SIG-M5 treated with dmso at 0.1 percent for 504 hours (cell line): ENCODE results near the gene NLK.
"Not testable (repeated sequence)": the region's sequence is repeated elsewhere in the genome, so short reads cannot be mapped to it uniquely, and the experiment has no call there.

Experiments
- DNase-seq: peaks from one replicate; lab custom pipeline; 2025; ENCODE audit not compliant: unreplicated experiment; lab: John Stamatoyannopoulos, UW

The NLK gene

DNA sequence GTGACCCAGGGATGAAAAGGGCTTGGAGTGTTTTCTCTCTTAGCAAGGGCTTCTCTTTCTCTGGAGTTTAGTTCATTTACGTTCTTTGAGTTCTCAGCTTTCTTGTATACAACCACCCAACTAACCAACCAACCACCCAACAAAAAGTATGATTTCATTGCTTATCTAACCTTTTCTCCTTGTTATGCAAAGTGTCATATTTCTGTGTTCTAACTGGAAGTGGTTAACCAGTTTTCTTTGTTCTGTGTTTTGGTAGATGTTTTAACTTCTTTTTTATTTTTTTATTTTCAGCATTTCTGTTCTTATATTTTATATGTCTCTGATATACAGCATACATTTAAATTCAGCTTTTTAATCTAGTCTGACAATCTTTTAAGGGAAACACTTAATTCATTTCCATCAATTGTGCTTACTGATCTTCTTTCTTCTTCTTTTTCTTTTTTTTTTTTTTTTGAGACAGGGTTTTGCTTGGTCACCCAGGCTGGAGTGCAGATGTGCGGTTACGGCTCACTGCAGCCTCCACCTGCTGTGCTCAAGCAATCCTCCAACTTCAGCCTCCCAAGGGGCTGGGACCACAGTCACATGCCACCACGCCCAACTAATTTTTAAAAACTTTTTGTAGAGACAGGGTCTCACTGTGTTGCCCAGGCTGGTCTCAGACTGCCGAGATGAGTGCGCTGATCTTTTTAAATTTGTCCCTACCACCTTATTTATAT is 29.6 kb downstream of the NLK start:
- no peak for DNase-seq

DNA sequence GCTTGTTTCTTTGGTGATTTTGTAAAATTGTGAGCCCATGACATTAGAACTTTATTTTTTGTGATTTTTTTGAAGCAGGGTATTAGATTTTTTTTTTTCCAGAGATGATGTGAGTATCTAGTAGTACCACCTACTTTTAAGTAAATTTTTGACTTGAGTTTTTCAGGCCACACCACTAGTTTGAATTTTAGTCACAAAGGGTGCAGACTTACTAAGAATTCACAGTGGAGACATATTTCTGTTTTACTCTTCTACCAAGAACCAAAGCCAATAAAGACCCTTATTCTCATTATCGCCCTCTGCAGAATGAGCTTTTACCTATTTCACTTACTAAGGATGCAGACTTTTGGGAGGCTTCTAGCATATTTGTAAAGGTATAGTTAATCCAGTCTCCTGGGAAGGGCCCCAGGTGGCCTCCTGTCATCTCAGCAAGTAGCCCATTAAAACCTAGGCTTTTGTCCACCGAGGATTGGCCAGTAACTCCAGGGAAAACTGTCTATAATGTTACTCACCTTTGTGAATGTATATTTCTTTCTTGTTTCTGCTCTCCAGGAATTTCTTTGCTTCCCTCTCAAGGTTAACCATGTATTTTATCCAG is 30.6 kb downstream of the NLK start:
- DNase-seq: no peak

DNA sequence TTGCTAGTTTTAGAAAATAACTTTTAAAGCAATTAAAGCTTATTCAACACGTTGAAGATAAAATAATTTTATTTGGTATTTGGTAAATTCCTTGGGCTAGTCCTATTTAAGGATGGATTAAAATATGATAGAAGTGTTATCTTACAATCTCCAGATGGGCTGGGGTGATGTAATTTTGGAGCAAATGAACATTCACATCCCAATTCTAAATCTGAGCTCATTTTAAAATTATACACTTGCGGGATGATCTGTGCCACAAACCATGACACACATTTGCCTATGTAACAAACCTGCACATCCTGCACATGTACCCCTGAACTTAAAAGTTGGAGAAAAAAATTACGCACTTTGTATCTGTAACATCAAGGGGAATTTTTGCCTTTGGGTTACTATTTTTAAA is 31.5 kb downstream of the NLK start:
- DNase-seq: no peak

DNA sequence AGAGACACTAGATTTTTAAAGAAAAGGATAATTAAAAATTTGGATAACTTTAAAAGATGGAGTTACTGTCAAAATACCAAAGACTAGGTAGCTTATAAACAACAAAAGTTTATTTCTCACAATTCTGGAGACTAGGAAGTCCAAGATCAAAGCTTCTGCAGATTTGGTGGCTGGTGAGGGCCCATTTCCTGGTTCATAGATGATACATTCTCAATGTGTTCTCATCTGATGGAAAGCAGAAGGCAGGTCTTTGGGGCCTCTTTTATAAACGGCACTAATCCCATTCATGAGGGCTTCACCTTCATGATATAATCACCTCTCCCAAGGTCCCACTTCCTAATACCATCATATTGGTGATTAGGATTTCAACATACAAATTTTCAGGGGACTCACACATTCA is 33.7 kb downstream of the NLK start:
- no peak for DNase-seq

DNA sequence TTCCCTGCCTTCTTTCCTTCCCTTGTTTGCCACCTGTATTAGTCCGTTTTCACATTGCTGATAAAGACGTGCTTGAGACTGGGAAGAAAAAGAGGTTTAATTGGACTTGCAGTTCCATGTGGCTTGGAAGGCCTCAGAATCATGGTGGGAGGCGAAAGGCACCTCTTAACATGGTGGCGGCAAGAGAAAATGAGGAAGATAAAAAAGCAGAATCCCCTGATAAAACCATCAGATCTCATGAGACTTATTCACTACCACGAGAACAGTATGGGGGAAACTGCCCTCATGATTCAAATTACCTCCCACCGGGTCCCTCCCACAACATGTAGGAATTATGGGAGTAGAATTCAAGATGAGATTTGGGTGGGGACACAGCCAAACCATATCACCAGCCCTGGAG is 34.7 kb downstream of the NLK start:
- not testable (repeated sequence) for DNase-seq

DNA sequence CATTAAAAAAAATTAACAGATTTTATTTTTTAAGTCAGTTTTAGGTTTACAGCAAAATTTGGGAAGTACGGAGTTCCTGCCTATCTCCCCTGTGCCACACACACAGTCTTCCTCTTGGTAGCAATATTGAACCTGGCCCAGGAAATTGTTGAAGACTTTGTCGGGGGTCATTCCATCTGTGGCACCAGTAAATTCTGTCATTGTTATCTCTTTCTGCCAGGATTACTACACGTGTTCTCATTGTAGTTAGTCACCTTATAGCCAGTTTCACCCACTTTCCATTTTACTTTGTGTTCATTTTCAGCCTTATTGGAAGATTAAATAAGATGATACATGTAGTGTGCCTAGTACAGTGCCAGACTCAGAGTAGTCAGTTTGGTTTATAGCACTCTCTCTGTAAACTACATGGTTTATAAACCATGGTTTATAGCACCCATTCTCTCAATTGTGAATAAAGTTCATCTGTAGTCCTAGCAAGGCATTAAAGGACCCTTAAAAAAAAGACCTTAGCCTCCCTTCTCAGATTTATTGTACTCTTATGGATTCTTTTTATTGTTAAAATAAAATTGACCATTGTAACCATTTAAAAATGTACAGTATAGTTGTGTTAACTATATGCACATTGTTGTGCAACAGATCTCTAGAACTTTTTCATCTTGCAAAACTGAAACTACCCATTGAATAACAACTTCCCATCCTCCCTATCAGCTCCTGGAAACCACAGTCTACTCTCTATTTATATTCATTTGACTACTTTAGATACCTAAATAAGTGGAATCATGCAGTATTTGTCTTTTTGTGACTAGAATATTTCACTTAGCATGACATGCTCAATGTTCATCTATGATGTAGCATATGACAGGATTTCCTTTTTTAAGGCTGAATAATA is 36.1 kb downstream of the NLK start:
- DNase-seq: peak; percentile 68

DNA sequence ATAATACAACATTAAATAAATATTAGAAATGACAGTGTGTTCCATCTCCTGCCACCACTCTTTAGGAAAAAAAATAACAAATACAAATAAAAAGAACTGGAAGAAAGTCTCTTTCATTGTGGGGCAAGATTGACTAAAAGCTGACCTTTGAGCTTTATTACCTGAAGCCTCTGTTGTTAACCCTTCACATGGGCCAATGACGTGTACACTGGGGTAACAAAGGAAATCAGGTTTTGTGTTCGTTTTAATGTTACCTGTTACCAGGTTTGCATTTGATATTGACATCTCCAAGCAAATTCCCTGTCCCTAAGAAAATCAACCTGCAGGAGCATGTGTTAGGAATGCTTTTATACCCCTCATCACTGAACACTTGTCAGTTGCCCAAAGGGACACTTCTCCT is 39.0 kb downstream of the NLK start:
- DNase-seq: no peak

DNA sequence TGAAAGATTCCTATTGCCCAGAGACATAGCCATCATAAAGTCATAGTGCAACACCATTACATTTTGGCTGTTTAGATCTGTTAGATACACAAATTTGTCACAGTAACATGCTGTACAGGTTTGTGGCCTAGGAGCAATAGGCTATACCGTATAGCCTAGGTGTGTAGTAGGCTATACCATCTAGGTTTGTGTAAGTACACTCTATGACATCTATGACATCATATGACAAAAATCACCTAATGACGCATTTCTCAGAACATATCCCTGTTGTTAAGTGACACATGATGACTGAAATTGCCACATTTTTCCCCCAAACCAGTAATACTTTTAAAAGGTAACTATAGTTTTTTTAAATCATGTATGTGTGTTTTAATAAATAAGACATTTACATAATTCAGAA is 43.3 kb downstream of the NLK start:
- DNase-seq: no peak

DNA sequence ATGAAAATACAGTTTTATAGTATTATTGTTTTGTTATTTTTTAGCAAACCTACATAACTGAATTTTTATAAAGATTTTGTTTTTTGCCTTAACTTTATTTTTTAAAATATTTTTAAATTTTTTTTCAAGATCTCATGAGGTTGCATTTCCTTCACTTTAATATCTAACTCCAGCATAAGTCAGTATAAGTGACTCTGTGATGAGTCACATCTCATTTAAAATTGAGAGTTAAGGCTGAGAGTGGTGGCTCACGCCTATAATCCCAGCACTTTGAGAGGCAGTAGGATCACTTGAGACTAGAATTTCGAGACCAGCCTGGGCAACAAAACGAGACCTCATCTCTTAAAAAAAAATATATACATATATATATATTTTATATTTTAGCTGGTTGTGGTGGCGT is 44.0 kb downstream of the NLK start:
- DNase-seq: no peak

DNA sequence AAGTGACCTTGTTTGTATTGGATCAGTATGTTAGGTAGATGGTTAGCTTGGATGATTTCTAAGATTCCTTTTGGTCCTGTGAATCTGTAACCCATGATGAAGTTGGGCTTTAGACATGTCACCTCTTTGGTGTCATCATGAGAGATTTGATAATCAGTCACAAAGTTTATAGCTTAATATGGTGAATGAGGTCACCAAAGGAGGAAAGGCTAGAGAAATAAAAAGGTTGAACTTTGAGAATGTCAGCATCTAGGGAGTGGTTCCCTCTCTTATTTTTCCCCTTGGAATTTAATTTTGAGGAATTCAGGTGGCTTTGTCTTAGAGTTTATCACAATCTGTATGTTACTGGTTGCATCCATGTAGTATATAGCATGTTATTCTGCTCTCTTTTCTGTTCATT is 45.3 kb downstream of the NLK start:
- DNase-seq: no peak

DNA sequence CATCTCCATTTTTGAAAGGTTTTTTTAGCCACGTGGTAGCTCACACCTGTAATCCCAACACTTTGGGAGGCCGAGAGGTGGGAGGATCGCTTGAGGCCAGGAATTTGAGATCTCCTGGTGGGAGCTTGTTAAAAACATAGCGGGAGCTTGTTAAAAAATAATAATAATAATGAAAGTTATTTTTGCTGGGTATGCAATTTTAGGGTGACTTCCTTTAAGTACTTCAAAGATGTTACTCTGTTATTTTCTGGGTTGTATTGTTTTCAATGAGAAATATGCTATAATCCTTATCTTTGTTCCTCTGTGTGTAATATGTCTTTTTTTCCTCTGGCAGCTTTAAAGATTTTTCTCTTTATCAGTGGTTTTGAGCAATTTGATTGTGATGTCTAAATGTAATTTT is 48.1 kb downstream of the NLK start:
- DNase-seq: no peak

DNA sequence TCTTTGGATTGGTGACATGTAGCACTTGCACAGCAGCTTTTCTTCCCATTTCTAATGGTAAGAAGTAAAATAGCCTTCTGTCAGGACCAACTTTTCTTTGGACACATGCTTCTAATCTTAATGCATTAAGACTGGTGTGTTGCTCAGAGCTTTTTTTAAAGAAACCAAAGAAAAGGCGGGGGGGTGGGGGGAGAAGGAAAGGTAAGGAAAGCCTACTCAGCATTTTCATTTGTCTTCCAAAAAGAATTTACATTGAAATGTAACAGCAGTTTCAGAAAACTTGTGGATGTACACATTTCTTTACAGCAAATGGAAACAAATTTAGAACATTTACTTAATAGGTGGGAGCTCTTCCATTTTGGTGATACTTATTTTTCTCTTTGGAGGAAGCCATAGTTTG is 49.6 kb downstream of the NLK start:
- no peak for DNase-seq

DNA sequence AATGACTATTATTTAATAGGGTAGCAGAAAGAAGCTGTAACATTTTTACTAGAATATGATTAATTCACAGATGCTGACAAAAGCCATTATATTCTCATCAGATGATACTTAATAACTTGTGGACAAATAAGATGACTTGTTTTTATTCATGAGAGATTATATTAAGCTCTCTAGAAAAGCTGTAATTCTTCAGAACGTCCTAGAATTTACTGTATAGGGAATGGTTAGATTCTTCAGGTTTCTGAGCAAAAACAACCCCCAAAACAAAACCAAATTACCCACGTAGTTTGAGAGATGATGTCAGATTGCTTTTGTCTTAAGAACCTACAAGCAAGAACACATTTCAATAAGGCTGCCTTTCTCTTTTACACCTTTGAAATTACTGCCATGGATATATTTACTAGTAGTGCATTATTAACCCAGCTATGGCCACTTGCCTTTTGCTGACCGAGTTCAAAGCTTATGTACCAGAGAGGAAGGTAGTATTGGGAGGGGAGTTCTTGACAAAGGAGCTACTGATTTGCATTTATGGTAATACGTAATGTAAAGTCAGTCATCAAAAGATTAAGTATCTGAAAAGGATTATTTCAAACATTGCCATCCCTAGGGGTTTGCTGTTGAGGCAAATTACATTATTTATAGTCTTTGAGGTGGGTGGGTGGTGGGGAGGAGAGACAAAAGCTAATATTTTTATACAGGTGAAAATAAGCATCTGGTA is 51.7 kb downstream of the NLK start:
- DNase-seq: no peak

DNA sequence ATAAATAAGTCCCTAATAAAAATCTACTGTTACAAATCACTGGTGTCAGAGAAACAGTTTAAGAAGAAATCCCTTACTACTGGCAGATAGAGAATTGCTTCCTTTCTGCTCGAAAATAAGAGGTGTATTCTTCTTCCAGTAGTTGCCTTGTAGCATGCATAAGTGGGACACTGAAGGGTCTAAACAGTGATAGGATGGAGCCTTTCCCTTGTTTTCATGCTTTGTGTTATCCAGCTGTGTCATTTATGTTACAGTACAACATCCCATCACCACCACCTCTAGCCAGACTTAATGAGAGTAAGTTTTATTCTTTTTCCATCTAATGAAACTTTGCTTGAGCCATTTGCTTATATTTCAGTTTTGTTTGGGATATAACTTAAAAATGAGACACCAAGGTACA is 54.3 kb downstream of the NLK start:
- no peak for DNase-seq

DNA sequence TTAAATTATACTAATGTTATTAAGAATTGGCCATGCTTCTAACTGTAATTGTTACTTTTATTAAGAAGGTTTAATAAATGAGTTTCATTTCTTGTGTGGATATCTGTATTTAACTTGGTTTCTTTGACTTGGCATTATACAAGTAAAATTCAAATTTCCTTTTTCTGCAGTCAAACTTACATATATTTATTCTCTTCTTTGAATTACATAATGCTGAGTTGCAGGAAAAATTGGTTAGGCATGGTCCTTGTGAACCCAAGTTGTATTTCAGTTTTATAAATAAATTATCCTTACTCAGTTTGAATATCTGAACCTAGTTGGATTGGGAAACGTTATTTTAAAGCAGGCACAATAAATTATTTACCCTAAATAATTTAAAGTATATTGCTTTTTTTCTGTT is 54.8 kb downstream of the NLK start:
- DNase-seq: no peak

DNA sequence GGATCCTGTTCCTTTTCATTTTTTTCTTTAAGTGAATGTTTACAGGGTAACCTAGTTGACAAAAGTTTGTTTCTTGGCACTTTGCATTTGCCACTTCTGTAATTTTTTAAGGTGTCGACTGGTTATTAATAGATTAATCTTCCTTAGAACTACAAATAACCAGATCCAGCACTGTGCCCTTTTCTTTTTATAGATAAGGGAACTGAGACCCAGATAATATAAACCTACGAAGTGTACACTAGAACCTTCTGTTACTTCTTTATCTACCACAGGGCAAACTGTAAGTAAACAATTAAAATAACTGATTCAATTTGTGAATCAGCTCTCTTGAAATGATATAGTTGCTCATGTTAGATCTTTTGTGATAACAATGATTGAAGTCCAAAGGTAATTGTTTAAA is 55.4 kb downstream of the NLK start:
- peak; percentile 12 for DNase-seq

DNA sequence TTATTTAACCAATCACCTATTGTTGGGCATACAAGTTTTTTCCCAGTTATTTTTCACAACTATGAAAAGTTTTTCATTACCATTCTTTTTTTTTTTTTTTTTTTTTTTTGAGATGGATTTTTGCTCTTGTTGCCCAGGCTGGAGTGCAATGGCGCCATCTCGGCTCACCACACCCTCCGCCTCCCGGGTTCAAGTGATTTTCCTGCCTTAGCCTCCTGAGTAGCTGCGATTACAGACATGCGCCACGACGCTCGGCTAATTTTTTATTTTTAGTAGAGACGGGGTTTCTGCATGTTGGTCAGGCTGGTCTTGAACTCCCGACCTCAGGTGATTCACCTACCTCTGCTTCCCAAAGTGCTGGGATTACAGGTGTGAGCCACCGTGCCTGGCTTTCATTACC is 56.1 kb downstream of the NLK start:
- DNase-seq: not testable (repeated sequence)

DNA sequence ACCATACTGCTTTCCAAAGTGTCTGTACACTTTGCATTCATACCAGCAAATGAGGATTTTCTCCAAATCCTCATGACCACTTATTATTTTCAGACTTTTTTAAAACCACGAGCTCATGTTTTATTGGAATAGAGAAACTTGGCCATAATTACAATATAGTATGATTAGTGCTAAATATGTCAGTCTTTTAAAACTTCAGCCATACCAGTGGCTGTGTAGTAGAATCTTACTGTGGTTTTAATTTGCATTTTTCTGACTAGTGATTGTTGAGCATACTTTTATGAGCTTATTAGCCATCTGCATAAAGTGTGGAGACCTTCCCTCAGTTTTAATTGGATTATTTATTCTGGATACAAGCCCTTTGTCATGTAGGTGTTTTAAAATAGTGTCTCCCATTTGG is 57.8 kb downstream of the NLK start:
- no peak for DNase-seq

DNA sequence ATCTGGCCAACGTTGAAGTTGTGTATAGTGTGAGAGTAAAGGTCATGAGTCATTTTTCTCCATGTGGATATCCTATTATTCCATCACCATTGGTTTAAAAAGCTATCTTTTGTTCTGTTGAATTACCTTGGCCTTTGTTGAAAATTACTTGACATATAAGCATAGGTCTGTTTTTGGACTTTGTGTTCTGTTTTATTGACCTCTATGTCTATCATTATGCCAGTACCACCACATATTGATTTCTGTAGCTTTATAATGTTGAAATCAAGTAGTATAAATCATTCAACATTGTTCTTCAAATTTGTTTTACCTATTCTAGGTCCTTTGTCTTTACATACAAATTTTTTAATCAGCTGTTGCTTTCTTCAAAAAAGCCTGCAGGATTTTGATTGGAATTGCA is 58.5 kb downstream of the NLK start:
- DNase-seq: no peak

DNA sequence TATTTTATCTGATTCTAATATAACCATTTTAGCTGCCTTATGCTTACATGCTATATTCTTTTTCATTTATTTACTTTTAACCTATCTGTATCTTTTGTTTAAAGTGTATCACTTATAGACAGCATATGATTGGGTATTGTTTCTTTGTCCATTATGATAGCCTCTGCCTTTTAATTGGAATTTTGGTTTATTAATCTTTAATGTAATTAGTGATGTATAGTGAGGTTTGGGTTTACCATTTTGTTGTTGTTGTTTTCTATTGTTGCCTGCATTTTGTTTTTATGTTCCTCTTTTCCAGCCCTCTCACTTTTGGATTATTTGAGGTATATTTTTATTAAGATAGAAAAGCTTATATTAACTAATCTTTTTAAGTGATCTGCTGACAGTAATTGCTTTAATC is 59.4 kb downstream of the NLK start:
- no peak for DNase-seq

DNA sequence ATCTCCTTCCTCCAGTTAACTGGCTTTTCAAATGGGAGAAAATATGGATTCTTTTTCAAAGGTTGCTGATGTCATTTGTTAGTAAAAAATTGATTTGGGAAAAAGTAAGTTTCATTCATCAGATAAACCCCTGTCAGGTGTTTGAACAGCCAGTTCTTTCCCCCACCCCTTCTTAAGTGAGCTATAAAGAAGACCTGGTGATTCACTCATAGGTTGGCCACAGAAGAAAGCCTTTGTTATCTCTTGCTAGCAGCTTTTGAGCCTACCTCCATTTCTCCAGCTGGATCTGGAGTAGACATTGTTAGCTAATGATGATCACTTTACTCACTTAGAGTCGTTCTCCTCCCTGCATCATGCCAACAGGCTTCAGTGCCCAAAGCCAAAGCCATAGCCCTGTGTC is 63.0 kb downstream of the NLK start:
- DNase-seq: no peak

DNA sequence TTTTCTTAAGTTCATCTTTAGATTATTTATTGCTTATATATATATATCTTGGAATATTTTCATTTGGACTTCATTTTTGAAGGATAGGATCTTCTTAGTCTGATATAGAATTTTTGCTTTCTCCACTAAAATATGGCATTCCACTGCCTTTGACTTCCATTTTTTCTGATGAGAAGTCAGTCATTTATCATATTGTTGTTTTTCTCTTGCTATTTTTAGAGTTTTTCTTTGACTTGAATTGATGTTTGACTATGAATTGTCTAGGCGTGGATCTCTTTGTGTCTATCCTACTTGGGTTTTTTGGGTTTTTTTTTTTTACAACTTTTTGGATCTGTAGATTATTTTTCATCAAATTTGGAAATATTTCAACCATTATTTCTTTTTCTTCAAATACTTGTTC is 67.7 kb downstream of the NLK start:
- no peak for DNase-seq
